Pancreas (tissue), 10 donors: Measurements from ENCODE around the gene FLT1. TPM values are rescaled to one million over a fixed set of nuclear protein-coding genes. Genes with fewer than 3 reads are reported as not detected.

ENCODE experiments used
- ATAC-seq, 4 donors: fragments of 200-7000 bp; cut with Tn5 transposase; one replicate each; pipeline versions ENCODE4 v1.8.0 to v1.9.1; 2020; ENCODE audit warnings: mild to moderate bottlenecking in 4 of 4, moderate library complexity in 4 of 4
- DNase-seq, 6 donors: peaks; one replicate each; pipeline ENCODE4 v3.0.0-alpha.2; 2020
- FAIRE-seq: peaks from 2 replicates; lab custom pipeline; 2012; peaks lifted over from hg19 to GRCh38; lab: Jason Lieb, UNC
- H3K27ac ChIP-seq, 4 donors: fragments of 200-600 bp; sonication (generic); 1 replicate in 3 of 4; 2 replicates in 1 of 4; pipeline versions ENCODE4 v1.5.0 to v1.8.0; 2020
- H3K27me3 ChIP-seq, 4 donors: fragments of 200-600 bp; one replicate each; pipeline ENCODE4 v1.8.0; 2021
- H3K36me3 ChIP-seq, 3 donors: fragments of 200-600 bp; sonication (generic) in 1 of 3; one replicate each; pipeline versions ENCODE4 v1.5.0 to v1.8.0; 2020 to 2021
- H3K4me1 ChIP-seq, 3 donors: fragments of 200-600 bp; one replicate each; pipeline ENCODE4 v1.8.0; 2021
- H3K4me3 ChIP-seq, 4 donors: fragments of 200-600 bp; sonication (generic) in 2 of 4; one replicate each; pipeline versions ENCODE4 v1.5.0 to v1.8.0; 2020 to 2021
- H3K9me3 ChIP-seq, 4 donors: fragments of 200-600 bp; one replicate each; pipeline ENCODE4 v1.8.0; 2021
- WGBS, 2 donors: extraction: QIAGEN DNeasy Blood & Tissue Kit; methylation state at CpG; one replicate each; pipeline ENCODE4 v1.1.7; 2013; 5-methylcytosine and 5-hydroxymethylcytosine counted together
- intact Hi-C, 3 donors: fragments of 100-400 bp; cut with DNase I; formaldehyde crosslinking; loops; one replicate each; pipeline versions ENCODE4 v1.11.1 to v1.14.2; 2022
- polyA plus RNA-seq, 2 donors: library from polyadenylated mRNA; stranded (reverse); fragments of 200-250 nt; gene quantifications; one replicate each; pipeline ENCODE4 v1.2.3, GENCODE V29; 2013
- total RNA-seq, 6 donors: library from RNA; stranded (reverse); fragmentation: NEBNext Ultra II Directional in 4 of 6; extraction: Animal tissue kit (Norgen Biotek cat#: 25700) in 4 of 6; gene quantifications; one replicate each; pipeline versions ENCODE4 v1.2.1 to v1.2.4, GENCODE V29; 2021 to 2023
- TF ChIP-seq, protein P1 (sequence below), 4 donors: fragments of 200-600 bp; sonication (generic) in 3 of 4; IDR thresholded peaks; one replicate each; pipeline versions ENCODE4 v1.5.0 to v1.8.0; 2021; ENCODE audit warnings: antibody characterized with exemption in 4 of 4
- donor health status: healthy with polysubstance abuse.
- donor health status: DM: no; HTN: no; CAD: no; lungs with moderate emphysema.
- donor health status: DM: no; HTN: no; CAD: no.
- donor health status: control.
- donor health status: control.
- donor health status: Bipolar disorder and iron deficiency.
- donor health status: DM: yes; HTN: yes; CAD: no.
- donor health status: DM: no; HTN: no; CAD: no.
- donor health status: DM: no; HTN: no; CAD: no.
- donor health status: DM: yes; HTN: yes; CAD: no.

Gene FLT1
- total and polyA plus RNA-seq, 8 donors = 1.1 to 12.7 (median 8.1) TPM

DNA sequence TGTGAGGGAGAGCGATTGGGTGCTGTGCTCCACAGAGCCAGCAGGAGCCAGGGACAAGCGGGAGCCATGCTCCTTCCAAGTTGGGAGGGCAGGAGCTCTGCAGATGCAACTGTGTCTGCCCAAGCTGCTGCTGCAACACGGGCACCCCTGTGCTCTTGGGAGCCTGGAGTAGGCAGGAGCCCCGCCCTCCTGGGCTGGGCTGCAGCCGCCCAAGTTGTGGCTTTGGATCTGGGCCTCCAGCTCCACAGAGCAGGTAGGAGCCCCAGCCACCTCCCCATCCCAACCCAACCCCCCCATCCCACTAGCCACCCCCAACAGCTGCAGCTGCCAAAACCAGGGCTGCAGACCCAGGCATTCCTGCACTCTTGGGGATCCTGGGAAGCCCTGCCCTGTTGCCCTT is 39.9 kb upstream of the FLT1 start:
- ATAC-seq = no peak
- H3K27me3 ChIP-seq = peaks cover 0 to 12% (median 0%) of the 10 kb centered on the region in 4 donors
- intact Hi-C loops = no loop called here
- peak in 1 of 6 donors; percentile 45 for DNase-seq
- no peak overlapping the region for H3K4me3 ChIP-seq
- WGBS, 2 donors = 76 to 85% methylated on average over 5 of the region's 5 CpGs
- peaks cover 0 to 6% (median 5%) of the 10 kb centered on the region in 3 donors for H3K4me1 ChIP-seq
- H3K9me3 ChIP-seq = no peaks in the 10 kb centered on the region
- FAIRE-seq = no peak
- no peak overlapping the region for H3K27ac ChIP-seq
- TF ChIP-seq, protein P1, sequence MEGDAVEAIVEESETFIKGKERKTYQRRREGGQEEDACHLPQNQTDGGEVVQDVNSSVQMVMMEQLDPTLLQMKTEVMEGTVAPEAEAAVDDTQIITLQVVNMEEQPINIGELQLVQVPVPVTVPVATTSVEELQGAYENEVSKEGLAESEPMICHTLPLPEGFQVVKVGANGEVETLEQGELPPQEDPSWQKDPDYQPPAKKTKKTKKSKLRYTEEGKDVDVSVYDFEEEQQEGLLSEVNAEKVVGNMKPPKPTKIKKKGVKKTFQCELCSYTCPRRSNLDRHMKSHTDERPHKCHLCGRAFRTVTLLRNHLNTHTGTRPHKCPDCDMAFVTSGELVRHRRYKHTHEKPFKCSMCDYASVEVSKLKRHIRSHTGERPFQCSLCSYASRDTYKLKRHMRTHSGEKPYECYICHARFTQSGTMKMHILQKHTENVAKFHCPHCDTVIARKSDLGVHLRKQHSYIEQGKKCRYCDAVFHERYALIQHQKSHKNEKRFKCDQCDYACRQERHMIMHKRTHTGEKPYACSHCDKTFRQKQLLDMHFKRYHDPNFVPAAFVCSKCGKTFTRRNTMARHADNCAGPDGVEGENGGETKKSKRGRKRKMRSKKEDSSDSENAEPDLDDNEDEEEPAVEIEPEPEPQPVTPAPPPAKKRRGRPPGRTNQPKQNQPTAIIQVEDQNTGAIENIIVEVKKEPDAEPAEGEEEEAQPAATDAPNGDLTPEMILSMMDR (IDR thresholded peaks at IDR 0.05) = no peak
- H3K36me3 ChIP-seq = no peaks in the 10 kb centered on the region

DNA sequence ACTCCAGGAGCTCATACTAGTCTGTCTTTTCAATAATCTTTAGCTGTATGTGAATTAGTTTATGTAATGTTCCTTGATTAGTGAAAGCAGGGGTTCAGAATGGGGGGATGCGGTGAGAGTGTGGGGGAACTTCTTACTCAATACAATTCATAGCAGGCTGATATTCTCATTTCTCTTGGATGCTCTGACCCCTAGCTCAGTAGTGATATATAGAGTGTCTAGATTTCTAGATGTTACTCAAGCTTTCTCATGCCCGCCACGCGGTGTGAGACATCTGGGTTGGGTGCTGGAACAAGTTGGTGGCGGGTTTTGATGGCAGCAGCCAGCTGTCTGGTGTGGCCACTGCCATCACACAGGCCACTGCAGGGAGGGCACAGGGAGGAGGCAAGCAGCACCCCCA is 39.3 kb upstream of the FLT1 start:
- WGBS, 2 donors = 70% methylated on average over 5 of the region's 5 CpGs
- peaks cover 0 to 6% (median 5%) of the 10 kb centered on the region in 3 donors for H3K4me1 ChIP-seq
- ATAC-seq (no peak), FAIRE-seq (no peak), DNase-seq (no peak)
- intact Hi-C loops = no loop called here
- H3K4me3 ChIP-seq = no peak overlapping the region
- no peaks in the 10 kb centered on the region for H3K36me3 ChIP-seq
- no peak overlapping the region for H3K27ac ChIP-seq
- TF ChIP-seq, protein P1 (IDR thresholded peaks at IDR 0.05) = no peak
- H3K9me3 ChIP-seq = no peaks in the 10 kb centered on the region
- peaks cover 0 to 12% (median 0%) of the 10 kb centered on the region in 4 donors for H3K27me3 ChIP-seq

DNA sequence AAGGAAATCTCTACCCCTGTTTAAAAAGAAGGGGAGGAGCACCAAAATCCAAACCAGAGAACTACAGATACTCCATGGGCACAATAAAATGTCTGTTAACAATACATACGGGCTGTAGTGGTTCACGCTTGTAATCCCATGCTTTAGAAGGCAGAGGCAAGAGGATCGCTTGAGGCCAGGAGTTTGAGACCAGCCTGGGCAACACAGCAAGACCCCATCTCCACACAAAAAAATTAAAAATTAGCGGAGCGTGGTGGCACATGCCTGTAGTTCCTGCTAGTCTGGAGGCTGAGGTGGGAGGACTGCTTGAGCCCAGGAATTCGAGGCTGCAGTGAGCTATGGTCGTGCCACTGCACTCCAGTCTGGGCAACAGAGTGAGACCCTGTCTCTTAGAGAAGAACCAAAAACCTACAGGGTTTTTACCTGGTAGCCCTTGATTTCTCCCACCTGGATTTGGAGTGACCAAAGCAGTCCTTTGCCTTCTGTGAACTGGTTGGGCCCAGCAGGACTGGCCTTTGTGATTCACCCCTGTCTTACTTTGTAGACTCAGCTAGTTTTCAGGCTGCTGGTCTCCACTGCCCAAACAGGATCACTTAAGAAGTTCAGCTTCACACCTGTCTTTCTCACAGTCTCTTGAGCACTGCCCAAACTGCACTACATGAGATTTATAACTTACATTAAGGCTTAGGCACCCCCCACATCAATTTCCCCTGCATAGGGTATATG is 38.7 kb upstream of the FLT1 start:
- TF ChIP-seq, protein P1 (IDR thresholded peaks at IDR 0.05) = no peak
- Histone ChIP-seq H3K4me1 (peaks cover 0 to 6% (median 5%) of the 10 kb centered on the region in 3 donors), H3K9me3 (no peaks in the 10 kb centered on the region), H3K27ac (no peak overlapping the region), H3K4me3 (no peak overlapping the region), H3K36me3 (no peaks in the 10 kb centered on the region), H3K27me3 (peaks cover 0 to 12% (median 0%) of the 10 kb centered on the region in 4 donors)
- 84 to 89% methylated on average over 7 of the region's 7 CpGs for WGBS, 2 donors
- ATAC-seq (no peak), FAIRE-seq (no peak), DNase-seq (no peak)
- intact Hi-C loops = no loop called here

DNA sequence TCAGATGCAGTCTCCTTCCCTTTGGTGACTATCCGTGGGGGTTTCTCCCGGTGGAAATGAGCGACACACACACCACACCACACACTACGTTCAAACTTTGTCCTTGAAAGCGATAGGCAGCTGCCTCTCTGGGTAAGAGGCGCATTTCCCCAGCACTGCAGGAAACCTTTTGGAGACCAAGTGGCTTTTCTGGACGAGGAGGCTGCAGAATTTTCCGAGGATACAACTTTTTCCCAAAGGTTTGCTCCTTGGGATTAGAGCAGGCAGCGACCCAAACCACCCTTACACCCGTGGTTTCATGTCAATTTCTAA is 38.2 kb upstream of the FLT1 start:
- no peaks in the 10 kb centered on the region for H3K36me3 ChIP-seq
- peak overlapping the region in 2 of 4 donors; percentile 16 to 48 for H3K4me3 ChIP-seq
- H3K9me3 ChIP-seq = no peaks in the 10 kb centered on the region
- peaks cover 0 to 12% (median 0%) of the 10 kb centered on the region in 4 donors for H3K27me3 ChIP-seq
- peaks cover 0 to 6% (median 5%) of the 10 kb centered on the region in 3 donors for H3K4me1 ChIP-seq
- ATAC-seq = peak in 1 of 4 donors; percentile 12
- WGBS, 2 donors = 8% methylated on average over 10 of the region's 10 CpGs
- DNase-seq = no peak
- no peak for FAIRE-seq
- TF ChIP-seq, protein P1 (IDR thresholded peaks at IDR 0.05) = no peak
- intact Hi-C loops = no loop called here
- no peak overlapping the region for H3K27ac ChIP-seq
